ENCODE data around the gene ACBD6.

Gene ACBD6

DNA sequence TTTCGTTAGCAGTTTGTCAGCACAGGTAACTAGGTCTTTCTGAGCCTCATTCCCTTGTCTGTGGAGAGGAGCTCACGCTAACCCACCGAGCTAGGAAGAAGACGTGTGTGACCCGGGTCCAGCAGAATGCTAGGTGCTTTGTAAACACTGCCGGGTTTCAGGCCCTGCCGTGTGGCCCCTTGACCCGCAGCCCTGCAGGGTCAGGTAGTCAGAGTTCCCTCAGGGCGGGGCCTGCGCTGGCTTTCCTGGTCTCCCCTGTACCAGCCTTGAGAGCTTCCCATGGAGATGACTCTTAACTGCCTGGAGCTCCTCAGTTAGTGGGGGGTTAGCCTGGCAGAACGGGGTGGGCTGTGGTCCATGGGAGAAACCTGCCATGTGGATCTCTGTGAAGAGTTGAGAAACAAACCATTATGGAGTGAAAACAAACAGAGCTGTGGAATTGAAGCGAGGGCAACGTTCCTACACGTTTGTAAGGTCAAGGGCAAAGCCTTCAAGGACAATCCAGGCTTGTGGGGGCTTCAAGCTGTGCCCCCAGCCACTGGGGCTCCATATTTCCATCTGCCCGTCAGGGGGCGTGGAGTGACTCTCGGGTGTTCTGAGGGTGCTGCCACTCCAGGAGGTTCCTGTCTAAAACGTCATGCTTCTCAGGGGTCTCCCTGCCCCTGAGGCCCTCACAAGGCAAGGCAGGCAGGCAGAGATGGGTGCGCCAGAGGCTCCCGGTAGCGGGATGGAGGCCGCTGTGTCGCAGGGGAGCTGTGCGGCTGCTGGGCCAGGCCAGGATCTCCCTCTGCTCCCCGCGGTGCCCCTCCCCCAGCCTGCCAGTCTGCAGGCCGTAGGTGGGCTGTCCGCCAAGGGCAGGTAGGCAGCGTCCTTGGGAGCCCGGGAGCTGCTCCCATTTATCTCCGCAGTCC lies 248.5 kb downstream of the ACBD6 start:
- no peak for DNase-seq

GRCh38 chr1:180252638-180253536 lies 249.5 kb downstream of the ACBD6 start:
- peak; percentile 69 for DNase-seq

- DNase-seq, result no peak
These were observed 250.7 kb downstream of the ACBD6 start for GRCh38 chr1:180251526-180252305.

- DNase-seq, result no peak
These were observed 251.4 kb downstream of the ACBD6 start for GRCh38 chr1:180250883-180251509.

GRCh38 chr1:180250499-180250770 lies 251.9 kb downstream of the ACBD6 start:
- no peak for DNase-seq

GRCh38 chr1:180249725-180250498 lies 252.5 kb downstream of the ACBD6 start:
- no peak for DNase-seq

GRCh38 chr1:180248731-180249681 lies 253.4 kb downstream of the ACBD6 start:
- no peak for DNase-seq

- no peak for DNase-seq
These were observed 254.2 kb downstream of the ACBD6 start for GRCh38 chr1:180248176-180248575.

- no peak for DNase-seq
These were observed 254.8 kb downstream of the ACBD6 start for GRCh38 chr1:180247580-180247979.

- no peak for DNase-seq
These were observed 255.3 kb downstream of the ACBD6 start for GRCh38 chr1:180247061-180247460.

GRCh38 chr1:180246579-180246978 lies 255.8 kb downstream of the ACBD6 start:
- DNase-seq, result no peak

DNA sequence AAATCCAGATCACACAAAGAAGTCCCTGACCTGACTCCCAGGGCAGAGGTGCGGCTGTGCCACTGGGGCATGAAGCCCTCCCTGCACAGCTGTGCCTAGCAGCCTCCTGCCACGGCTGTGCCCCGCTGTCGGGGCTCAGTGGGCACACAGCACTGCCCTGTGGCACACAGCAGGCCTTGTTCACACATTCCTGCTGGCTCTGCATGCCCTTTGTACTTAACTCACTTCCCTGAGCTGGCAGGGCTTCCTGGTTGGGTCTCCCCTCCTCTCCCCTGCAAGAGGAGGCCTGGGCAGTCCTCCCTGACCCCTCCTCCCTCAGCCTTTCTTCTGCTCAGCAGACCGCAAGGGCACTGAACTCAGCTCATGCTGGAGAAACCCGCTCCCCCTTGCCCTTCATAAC lies 257.5 kb downstream of the ACBD6 start:
- no peak for DNase-seq

DNA sequence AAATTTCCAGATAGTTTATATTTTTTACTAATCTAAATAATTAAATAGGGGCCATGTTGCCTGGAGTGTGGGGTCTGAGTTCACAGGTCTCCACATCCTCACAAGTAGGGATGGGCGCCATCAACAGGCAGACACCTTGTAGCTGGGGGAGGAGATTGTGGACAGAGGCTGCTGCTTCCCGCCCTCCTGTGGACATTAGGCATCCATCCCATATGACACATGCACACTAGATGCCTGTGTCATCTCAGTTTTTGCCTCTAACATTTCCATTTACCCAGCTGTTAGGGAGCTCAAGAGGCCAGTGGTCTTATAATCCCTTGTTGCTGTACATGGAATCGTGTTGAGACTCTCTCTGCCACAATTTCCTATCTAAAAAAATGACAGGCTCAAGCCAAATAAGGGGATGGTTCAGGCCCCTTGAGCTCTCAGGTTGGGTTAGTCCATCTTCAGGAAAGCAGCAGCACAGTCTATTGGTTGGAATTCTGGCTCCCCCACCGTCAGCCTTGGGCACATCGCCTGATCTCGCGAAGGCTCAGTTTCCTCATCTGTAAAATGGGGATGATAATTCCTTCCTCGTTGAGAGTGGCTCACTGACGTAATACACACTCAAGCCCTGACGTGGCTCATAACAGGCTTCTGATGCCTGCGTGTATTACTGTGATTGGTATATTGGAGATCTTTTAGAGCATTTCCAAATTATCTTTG lies 258.7 kb downstream of the ACBD6 start:
- DNase-seq, result no peak

DNA sequence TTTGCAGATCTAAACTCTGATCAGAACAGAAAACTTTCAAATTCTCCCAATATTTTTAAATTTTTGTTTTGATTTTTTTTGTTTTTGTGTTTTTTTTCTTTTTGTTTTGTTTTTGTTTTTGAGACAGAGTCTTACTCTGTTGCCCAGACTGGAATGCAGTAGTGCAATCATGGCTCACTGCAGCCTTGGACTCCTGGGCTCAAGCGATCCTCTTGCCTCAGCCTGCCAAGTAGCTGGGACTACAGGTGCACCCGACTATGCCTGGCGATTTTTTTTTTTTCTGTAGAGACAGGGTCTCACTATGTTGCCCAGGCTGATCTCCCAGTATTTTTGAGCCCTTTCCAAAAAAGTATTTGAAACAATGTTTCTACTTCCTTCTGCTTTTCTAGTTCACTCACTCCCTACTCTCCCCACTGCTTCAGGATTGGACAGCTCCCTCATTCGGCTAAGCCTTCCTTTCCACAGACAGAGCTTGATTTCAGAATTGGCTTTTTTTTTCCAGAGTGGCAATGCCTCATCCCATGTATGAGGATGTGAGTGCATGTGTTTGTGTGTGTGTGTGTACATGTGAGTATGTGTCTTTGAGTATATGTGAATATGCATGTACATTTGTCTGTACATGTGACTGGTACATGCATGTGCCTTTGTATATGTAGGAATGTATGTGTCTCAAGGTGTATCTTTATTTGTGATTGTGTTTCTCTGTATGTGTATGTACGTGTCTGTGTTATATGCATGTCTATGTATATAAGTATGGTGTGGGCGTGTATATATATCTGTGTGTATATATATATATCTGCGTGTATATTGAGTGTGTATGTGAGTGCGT lies 260.4 kb downstream of the ACBD6 start:
- DNase-seq, result no peak

GRCh38 chr1:180239145-180240096 lies 263.0 kb downstream of the ACBD6 start:
- DNase-seq, result no peak

DNA sequence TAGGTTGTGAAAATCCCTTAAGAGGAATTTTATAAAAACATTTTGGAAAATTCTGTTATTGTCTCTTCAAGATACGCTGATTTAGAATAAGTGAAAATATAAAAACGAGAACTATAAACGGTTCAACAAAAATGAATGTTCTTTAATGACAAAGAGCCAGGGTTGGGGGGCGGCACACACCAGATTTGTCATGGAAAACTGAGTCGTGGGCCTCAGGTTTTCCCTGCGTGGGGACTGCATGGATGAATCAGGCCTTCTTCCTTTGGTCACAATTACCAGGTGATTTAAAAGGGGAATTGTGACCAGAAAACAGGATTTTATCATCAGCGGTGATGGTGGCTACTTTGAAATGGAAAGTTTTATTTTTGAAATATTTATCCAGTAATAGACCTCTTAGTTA lies 263.7 kb downstream of the ACBD6 start:
- no peak for DNase-seq

Measured in CD4-positive, alpha-beta T cell treated with Interleukin-12 subunit alpha and Interleukin-12 subunit beta, for 1 hour (primary cell).